K562 (cell line): Measurements from ENCODE around the gene ZBTB2. TPM values are rescaled to one million over a fixed set of nuclear protein-coding genes. Genes with fewer than 3 reads are reported as not detected.
A peak's percentile ranks its signal among the peaks of the same experiment; 100 is the strongest.

Experiments
- ATAC-seq: fragments of 200-7000 bp; cut with Tn5 transposase; 3 replicates; pipeline ENCODE4 v1.9.1; 2020; ENCODE audit warnings: moderate library complexity
- BruUV-seq: library from RNA; stranded (reverse); fragments of 400-500 nt; replicated peaks from 2 replicates; lab custom pipeline; 2021; lab: Mats Ljungman, UMichigan
- CTCF ChIA-PET: fragments of 300-600 bp; formaldehyde crosslinking; extraction: SDS; loops from one replicate; lab custom pipeline; 2021; ENCODE audit warnings: low intra/inter-chr PET ratio; lab: Yijun Ruan, JAX
- POLR2A ChIA-PET: fragments of 300-600, 350-650 bp; sonication (Branson Sonifier 250); formaldehyde crosslinking; extraction: SDS; loops from one replicate; lab custom pipeline; 2021; ENCODE audit warnings: antibody characterized with exemption, inconsistent platforms; lab: Yijun Ruan, JAX
- DNase-seq, 4 experiments: peaks; one replicate each; pipeline versions ENCODE4 v3.0.0 to v3.0.0-alpha.2; 2011 to 2018; ENCODE audit warnings: low spot score in 3 of 4, mixed read lengths in 3 of 4; ENCODE audit errors: extremely low read depth in 1 of 4
- FAIRE-seq: peaks from 2 replicates; lab custom pipeline; 2011; peaks lifted over from hg19 to GRCh38; lab: Jason Lieb, UNC
- H2AFZ ChIP-seq: 2 replicates; pipeline ENCODE4 v1.6.0; 2011; ENCODE audit warnings: low read depth, low read length, control low read depth, inconsistent platforms
- H3K27ac ChIP-seq: fragments of 200-600 bp; 3 replicates; pipeline ENCODE4 v1.8.0; 2011; ENCODE audit warnings: low read depth, mild to moderate bottlenecking, control low read depth, inconsistent platforms, low read length, moderate library complexity, mixed read lengths; ENCODE audit errors: extremely low read depth
- H3K27me3 ChIP-seq, 2 experiments: fragments of 300-600 bp in 1 of 2; 2 replicates in 1 of 2; 3 replicates in 1 of 2; pipeline versions ENCODE4 v1.6.0 to v1.8.0; 2011; ENCODE audit warnings: inconsistent platforms in 2 of 2, low read length in 2 of 2, mild to moderate bottlenecking in 1 of 2, mixed read lengths in 1 of 2, moderate library complexity in 1 of 2; ENCODE audit not compliant: control insufficient read depth in 2 of 2, insufficient read depth in 2 of 2
- H3K36me3 ChIP-seq: fragments of 300-600 bp; 3 replicates; pipeline ENCODE4 v1.8.0; 2011; ENCODE audit warnings: mild to moderate bottlenecking, low read length, inconsistent platforms; ENCODE audit not compliant: control insufficient read depth, insufficient read depth
- H3K4me1 ChIP-seq, 2 experiments: fragments of 200-600 bp in 1 of 2; replicated peaks in 1 of 2; 2 replicates in 1 of 2; 3 replicates in 1 of 2; pipeline versions ENCODE4 v1.5.1 to v1.8.0; 2011; ENCODE audit warnings: inconsistent platforms in 2 of 2, low read length in 2 of 2, mild to moderate bottlenecking in 1 of 2, mixed read lengths in 1 of 2, moderate library complexity in 1 of 2; ENCODE audit not compliant: control insufficient read depth in 2 of 2, insufficient read depth in 2 of 2
- H3K4me2 ChIP-seq: 2 replicates; pipeline ENCODE4 v1.6.1; 2011; ENCODE audit warnings: low read length, control low read depth, inconsistent platforms, mixed read lengths; ENCODE audit not compliant: insufficient read depth
- H3K4me3 ChIP-seq: fragments of 200-600 bp; sonication (generic), shearing (Covaris generic); 2 replicates; pipeline ENCODE4 v1.5.1; 2016; ENCODE audit warnings: control low read depth, inconsistent platforms
- H3K79me2 ChIP-seq: fragments of 200-600 bp; 3 replicates; pipeline ENCODE4 v1.8.0; 2011; ENCODE audit warnings: low read length, inconsistent platforms; ENCODE audit not compliant: control insufficient read depth, insufficient read depth
- H3K9ac ChIP-seq, 2 experiments: 2 replicates each; pipeline versions ENCODE4 v1.6.0 to v1.6.1; 2011; ENCODE audit warnings: low read depth in 2 of 2, low read length in 2 of 2, control low read depth in 1 of 2, inconsistent platforms in 1 of 2, mild to moderate bottlenecking in 1 of 2, mixed read lengths in 1 of 2; ENCODE audit not compliant: insufficient read depth in 1 of 2
- H3K9me1 ChIP-seq: one replicate; pipeline ENCODE4 v1.6.0; 2011; ENCODE audit warnings: inconsistent platforms, mild to moderate bottlenecking, low read length, moderate library complexity; ENCODE audit not compliant: control insufficient read depth, insufficient read depth
- H3K9me3 ChIP-seq: replicated peaks from 2 replicates; pipeline ENCODE4 v1.5.1; 2011; ENCODE audit warnings: low read depth, low read length, inconsistent platforms; ENCODE audit not compliant: control insufficient read depth, insufficient read depth
- H4K20me1 ChIP-seq: replicated peaks from 2 replicates; pipeline ENCODE4 v1.6.1; 2011; ENCODE audit warnings: low read length, inconsistent platforms, mixed read lengths; ENCODE audit not compliant: control insufficient read depth, insufficient read depth
- CBX3 ChIP-seq, 2 experiments: IDR thresholded peaks; 1 replicate in 1 of 2; 2 replicates in 1 of 2; pipeline ENCODE4 v1.6.1; 2012; ENCODE audit warnings: inconsistent platforms in 2 of 2, low read length in 2 of 2, borderline replicate concordance in 1 of 2, control low read depth in 1 of 2
- CC2D1A ChIP-seq: fragments of 450-650 bp; IDR thresholded peaks from 2 replicates; pipeline ENCODE4 v1.6.1; 2017; ENCODE audit warnings: mild to moderate bottlenecking
- CEBPB ChIP-seq: fragments of 450-650 bp; IDR thresholded peaks from 2 replicates; pipeline ENCODE4 v1.6.1; 2016; ENCODE audit warnings: missing genetic modification characterization, missing compliant biosample characterization
- CEBPG ChIP-seq, 3 experiments: fragments of 200-800 bp in 1 of 3; sonication (Bioruptor generic) in 1 of 3; sonication (generic) in 1 of 3; formaldehyde crosslinking in 1 of 3; IDR thresholded peaks in 2 of 3; conservative IDR thresholded peaks in 1 of 3; 2 replicates each; pipeline versions ENCODE4 v1.6.1 to v1.8.0; 2016 to 2022; ENCODE audit warnings: missing compliant biosample characterization in 2 of 3, missing genetic modification characterization in 2 of 3, mild to moderate bottlenecking in 1 of 3, missing genetic modification reagents in 1 of 3
- PYGO2 ChIP-seq: fragments of 450-650 bp; IDR thresholded peaks from 2 replicates; pipeline ENCODE4 v1.6.1; 2016; ENCODE audit warnings: mild to moderate bottlenecking, missing genetic modification characterization, moderate library complexity, missing compliant biosample characterization
- RFX7 ChIP-seq: fragments of 250-450 bp; sonication (Bioruptor Pico); IDR thresholded peaks from 2 replicates; pipeline ENCODE4 v1.5.1; 2021; ENCODE audit warnings: mild to moderate bottlenecking
- WGBS: fragments of 100-300 bp; shearing (Covaris generic); methylation state at CpG from one replicate; pipeline ENCODE4 v1.1.6; 2016; ENCODE audit warnings: low coverage, mixed read lengths; ENCODE audit not compliant: insufficient coverage; ENCODE audit errors: missing lambda C conversion rate; 5-methylcytosine and 5-hydroxymethylcytosine counted together
- in situ Hi-C: fragments of 300-500 bp; cut with MboI; formaldehyde crosslinking; loops from 4 replicates; pipeline ENCODE4 v1.15.0; 2018; ENCODE audit warnings: inconsistent platforms, mixed read lengths
- intact Hi-C: fragments of 100-400 bp; cut with micrococcal nuclease; formaldehyde crosslinking; loops from 2 replicates; pipeline ENCODE4 v1.14.2; 2022
- polyA plus RNA-seq, 8 experiments: library from polyadenylated mRNA; depleted of rRNA in 4 of 8; stranded (reverse) in 5 of 8; unstranded in 3 of 8; fragments of >200 nt; fragmentation: Nextera tagmentation in 2 of 8; fragmentation: Illumina TruSeq in 1 of 8; extraction: Ambion mirVana in 2 of 8; extraction: Trizol in 1 of 8; gene quantifications; 2 replicates each; pipeline versions ENCODE4 v1.2.1 to v1.2.3, GENCODE V29; 2011 to 2014; ENCODE audit warnings: inconsistent platforms in 1 of 8, missing spikeins in 1 of 8
- total RNA-seq, 7 experiments: library from RNA; depleted of rRNA in 6 of 7; stranded (reverse); fragments of >200 nt in 6 of 7; fragmentation: Illumina TruSeq in 2 of 7; extraction: Trizol in 2 of 7; gene quantifications; 2 replicates each; pipeline versions ENCODE4 v1.2.1 to v1.2.3, GENCODE V29; 2011 to 2021; ENCODE audit warnings: low replicate concordance in 1 of 7
- TF ChIP-seq, protein P1 (sequence below), 2 experiments: fragments of 450-650 bp in 1 of 2; sonication (generic) in 1 of 2; formaldehyde crosslinking in 1 of 2; IDR thresholded peaks in 1 of 2; conservative IDR thresholded peaks in 1 of 2; 2 replicates each; pipeline versions ENCODE4 v1.6.1 to v1.8.1; 2016 to 2023; ENCODE audit warnings: mild to moderate bottlenecking in 2 of 2, moderate library complexity in 2 of 2, inconsistent platforms in 1 of 2, missing genetic modification reagents in 1 of 2

ZBTB2 gene
- total and polyA plus RNA-seq, 9 of the 15 experiments (the other 6 are each of a cell fraction or from before 2014, with no cell fraction given): 5.1 to 26.2 (median 16.4) TPM

DNA sequence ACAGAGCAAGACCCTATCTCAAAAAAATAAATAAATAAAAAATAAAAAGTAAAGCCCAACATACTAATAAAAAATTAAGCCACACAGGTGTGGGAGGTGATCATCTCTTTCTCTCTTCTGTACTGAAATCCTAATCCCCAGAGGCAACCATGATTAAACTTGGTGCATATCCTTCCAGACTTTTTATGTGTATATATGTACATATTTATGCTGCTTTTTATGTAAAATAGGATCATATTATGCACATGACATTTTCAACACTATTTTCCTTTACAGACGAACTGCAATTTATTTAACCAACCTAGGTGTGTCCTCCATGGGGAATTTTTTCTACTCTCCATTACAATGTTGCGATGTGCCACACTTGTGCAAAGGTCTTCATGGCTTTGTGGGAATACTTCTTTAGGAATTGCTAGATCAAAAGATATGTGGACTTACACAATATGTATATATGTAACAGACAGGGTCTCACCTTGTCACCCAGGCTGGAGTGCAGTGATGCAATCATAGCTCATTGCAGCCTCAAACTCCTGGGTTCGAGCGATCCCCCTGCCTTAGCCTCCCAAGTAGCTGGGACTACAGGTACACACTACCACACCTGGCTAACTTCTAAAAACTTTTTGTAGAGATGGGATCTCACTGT is 36.9 kb upstream of the ZBTB2 start:
- Histone ChIP-seq H3K4me1 (no peaks in the 10 kb centered on the region), H3K27me3 (no peaks in the 10 kb centered on the region), H2AFZ (no peak overlapping the region), H3K79me2 (no peaks in the 10 kb centered on the region), H3K36me3 (peaks cover 81% of the 10 kb centered on the region), H3K4me2 (no peak overlapping the region), H3K4me3 (no peak overlapping the region), H3K9ac (no peak overlapping the region), H3K9me1 (no peaks in the 10 kb centered on the region), H4K20me1 (no peaks in the 10 kb centered on the region), H3K9me3 (no peaks in the 10 kb centered on the region), H3K27ac (no peak overlapping the region)
- BruUV-seq: no TSS peak
- intact Hi-C loops (loop anchor here (10.0 kb wide), 1 partner anchor 837 kb away; no protein-coding TSS in a partner anchor), in situ Hi-C loops (no loop called here)
- FAIRE-seq (no peak), ATAC-seq (no peak), DNase-seq (no peak)
- WGBS: 87% methylated on average over 4 of the region's 4 CpGs
- ChIA-PET CTCF (no interaction called here), POLR2A (no interaction called here)
- TF ChIP-seq CC2D1A (no peak), PYGO2 (tag) (no peak), CEBPG (CRISPR knock-in tag; IDR thresholded peaks at IDR 0.05) (peak; percentile 27; the same call in 1 of the 2 replicates), CEBPG (tag; conservative IDR thresholded peaks at IDR 0.05 in 1 of 2, IDR thresholded peaks at IDR 0.05 in 1 of 2) (peak in 1 of 2 experiments; percentile 10; a peak in 1 of 4 replicates), CEBPB (tag) (peak; percentile 42; the same call in 1 of the 2 replicates), RFX7 (CRISPR knock-in tag) (no peak), CBX3 (IDR thresholded peaks at IDR 0.05; ENCODE audit: borderline replicate concordance in 1 of 2, low read length in 2 of 2) (no peak)
- TF ChIP-seq, protein P1, sequence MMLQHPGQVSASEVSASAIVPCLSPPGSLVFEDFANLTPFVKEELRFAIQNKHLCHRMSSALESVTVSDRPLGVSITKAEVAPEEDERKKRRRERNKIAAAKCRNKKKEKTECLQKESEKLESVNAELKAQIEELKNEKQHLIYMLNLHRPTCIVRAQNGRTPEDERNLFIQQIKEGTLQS (IDR thresholded peaks at IDR 0.05): 0 out of 2 replicates have a peak, but pooled peaks have one; percentile 6
- TF ChIP-seq, protein P1 (CRISPR knock-in tag; conservative IDR thresholded peaks at IDR 0.05): no peak
